ENCODE measurements around the gene UNC50.

The UNC50 gene

DNA sequence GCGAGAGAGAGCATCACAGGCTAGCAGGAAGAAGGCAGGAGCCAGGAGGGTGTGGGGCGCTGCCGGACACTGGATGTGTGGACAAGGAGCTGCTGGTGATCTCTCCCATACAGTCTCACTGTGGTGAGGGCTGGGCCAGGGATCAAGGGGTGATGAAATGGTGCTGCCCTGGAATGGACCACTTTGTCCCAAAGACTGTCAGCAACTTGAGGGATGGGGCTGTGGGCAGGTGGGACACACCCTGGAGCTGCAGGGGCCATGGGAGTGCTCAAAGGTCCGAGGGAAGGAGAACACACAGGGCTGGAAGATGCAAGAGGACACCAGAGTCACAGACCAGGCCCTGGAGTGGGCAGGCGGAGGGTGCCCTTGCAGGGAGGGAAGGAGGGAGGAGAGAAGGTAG is 38.0 kb upstream of the UNC50 start:
- H3K9me3 Mint-ChIP-seq: no peaks in the 10 kb centered on the region
- peaks cover 27% of the 10 kb centered on the region for H3K4me1 Mint-ChIP-seq
- DNase-seq (ENCODE audit: low spot score in 2 of 2): no peak
- H3K36me3 Mint-ChIP-seq: peaks cover 86% of the 10 kb centered on the region
- no peak overlapping the region for H3K4me3 Mint-ChIP-seq
- no peak for ATAC-seq
- peak overlapping the region; percentile 88 for H3K27ac Mint-ChIP-seq

DNA sequence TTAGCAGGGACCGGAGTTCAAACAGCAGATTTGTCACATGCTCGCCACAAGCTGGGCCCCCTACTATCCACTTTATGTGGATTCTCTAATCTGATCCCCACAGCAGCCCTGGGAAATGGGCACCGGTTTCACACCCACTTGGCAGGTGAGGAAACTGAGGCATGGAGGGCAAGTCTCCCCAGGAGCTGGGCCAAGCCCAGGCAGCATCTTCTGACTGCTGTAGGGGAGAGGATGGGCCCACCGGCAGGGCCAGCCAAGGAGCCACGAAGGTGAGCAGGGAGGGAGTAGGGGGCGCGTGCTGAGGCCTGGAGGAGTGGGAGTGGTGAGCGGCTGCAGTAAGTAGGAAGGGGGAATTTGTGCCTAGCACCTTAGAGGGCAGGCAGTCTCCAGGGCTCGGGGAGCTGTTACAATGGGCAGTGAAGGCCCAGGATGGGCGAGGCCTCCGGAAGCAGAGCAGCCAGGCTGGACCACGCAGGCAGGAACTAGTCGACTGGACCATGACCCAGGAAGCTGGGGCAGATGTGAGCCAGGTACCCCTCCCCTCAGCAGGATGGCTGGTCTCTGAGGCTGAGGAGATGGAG is 37.2 kb upstream of the UNC50 start:
- H3K9me3 Mint-ChIP-seq: no peaks in the 10 kb centered on the region
- H3K4me3 Mint-ChIP-seq: no peak overlapping the region
- peaks cover 83% of the 10 kb centered on the region for H3K36me3 Mint-ChIP-seq
- DNase-seq (ENCODE audit: low spot score in 2 of 2) (no peak), ATAC-seq (no peak)
- H3K27ac Mint-ChIP-seq: peak overlapping the region; percentile 88
- H3K4me1 Mint-ChIP-seq: peaks cover 25% of the 10 kb centered on the region

DNA sequence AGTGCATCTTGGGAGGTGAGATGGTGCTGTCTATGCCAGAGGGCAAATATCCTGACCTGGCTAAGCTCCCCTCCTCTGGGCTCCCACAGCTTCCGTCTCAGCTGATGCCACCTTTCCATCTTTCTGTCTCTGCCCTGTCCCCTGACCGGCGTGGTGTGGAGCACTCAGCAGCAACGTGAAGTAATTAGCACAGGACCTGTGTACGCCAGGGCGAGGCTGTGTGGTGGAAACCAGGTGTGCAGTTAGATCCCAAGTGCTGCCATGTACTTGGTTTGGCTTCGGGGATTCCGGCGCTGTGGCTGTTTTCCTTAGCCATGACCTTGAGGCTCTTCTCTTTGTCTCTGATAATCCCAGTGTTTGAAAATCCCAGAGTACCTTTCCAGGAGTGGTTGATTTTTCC is 36.6 kb upstream of the UNC50 start:
- peak overlapping the region; percentile 88 for H3K27ac Mint-ChIP-seq

GRCh38 chr2:98572211-98572610 is 36.2 kb upstream of the UNC50 start:
- H3K4me3 Mint-ChIP-seq: no peak overlapping the region
- DNase-seq (ENCODE audit: low spot score in 2 of 2) (no peak), ATAC-seq (no peak)
- peak overlapping the region; percentile 81 for H3K27ac Mint-ChIP-seq
- peaks cover 15% of the 10 kb centered on the region for H3K4me1 Mint-ChIP-seq
- H3K36me3 Mint-ChIP-seq: peaks cover 81% of the 10 kb centered on the region
- no peaks in the 10 kb centered on the region for H3K9me3 Mint-ChIP-seq

More for the DNA sequence above, 36.6 kb upstream of the UNC50 start:
- DNase-seq (ENCODE audit: low spot score in 2 of 2) (no peak), ATAC-seq (no peak)
- Mint-ChIP-seq H3K36me3 (peaks cover 81% of the 10 kb centered on the region), H3K4me1 (peaks cover 20% of the 10 kb centered on the region), H3K9me3 (no peaks in the 10 kb centered on the region), H3K4me3 (no peak overlapping the region)

DNA sequence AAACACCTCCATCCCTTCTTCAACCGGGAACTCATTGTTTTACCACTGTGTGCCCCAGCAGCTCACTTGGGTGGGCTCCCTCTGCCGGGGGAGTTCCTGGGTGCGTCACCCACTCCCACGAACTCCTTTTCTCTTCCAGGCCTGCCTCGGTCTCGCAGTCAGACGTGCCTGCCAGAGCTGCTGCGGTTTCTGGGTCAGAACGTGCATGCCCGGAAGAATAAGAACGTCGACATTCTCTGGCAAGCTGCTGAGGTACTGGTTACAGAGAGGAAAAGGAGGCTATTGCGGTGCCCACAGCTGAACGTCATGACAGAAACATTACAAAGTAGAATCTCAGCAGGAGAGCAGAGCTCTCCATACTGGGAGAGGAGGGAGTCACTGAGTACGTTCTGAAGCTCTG is 35.7 kb upstream of the UNC50 start:
- ATAC-seq (no peak), DNase-seq (ENCODE audit: low spot score in 2 of 2) (no peak)
- Mint-ChIP-seq H3K4me3 (no peak overlapping the region), H3K4me1 (peaks cover 13% of the 10 kb centered on the region), H3K27ac (peak overlapping the region; percentile 81), H3K9me3 (no peaks in the 10 kb centered on the region), H3K36me3 (peaks cover 84% of the 10 kb centered on the region)

DNA sequence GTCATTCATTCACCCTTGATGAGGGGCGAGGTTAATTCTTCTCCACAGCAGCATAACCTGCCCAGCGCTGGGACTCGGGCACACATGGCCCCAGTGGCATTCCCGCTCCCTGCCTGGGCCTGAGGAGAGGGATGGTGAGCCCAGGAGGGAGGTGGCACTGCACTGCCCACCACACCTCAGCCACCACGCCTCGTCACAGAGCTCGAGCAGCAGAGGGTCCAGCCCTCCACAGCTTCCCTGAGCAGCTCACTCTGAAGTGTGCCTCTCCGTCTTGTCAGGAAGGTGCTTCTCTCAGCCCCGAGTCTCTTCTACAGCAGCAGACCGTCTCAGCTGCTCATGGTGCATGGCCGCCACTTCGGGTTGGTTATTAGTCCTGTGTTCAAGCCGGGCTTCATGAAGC is 35.0 kb upstream of the UNC50 start:
- H3K4me3 Mint-ChIP-seq: no peak overlapping the region
- peaks cover 84% of the 10 kb centered on the region for H3K36me3 Mint-ChIP-seq
- H3K9me3 Mint-ChIP-seq: no peaks in the 10 kb centered on the region
- DNase-seq (ENCODE audit: low spot score in 2 of 2): no peak
- H3K27ac Mint-ChIP-seq: peak overlapping the region; percentile 81
- no peak for ATAC-seq
- H3K4me1 Mint-ChIP-seq: peaks cover 13% of the 10 kb centered on the region

DNA sequence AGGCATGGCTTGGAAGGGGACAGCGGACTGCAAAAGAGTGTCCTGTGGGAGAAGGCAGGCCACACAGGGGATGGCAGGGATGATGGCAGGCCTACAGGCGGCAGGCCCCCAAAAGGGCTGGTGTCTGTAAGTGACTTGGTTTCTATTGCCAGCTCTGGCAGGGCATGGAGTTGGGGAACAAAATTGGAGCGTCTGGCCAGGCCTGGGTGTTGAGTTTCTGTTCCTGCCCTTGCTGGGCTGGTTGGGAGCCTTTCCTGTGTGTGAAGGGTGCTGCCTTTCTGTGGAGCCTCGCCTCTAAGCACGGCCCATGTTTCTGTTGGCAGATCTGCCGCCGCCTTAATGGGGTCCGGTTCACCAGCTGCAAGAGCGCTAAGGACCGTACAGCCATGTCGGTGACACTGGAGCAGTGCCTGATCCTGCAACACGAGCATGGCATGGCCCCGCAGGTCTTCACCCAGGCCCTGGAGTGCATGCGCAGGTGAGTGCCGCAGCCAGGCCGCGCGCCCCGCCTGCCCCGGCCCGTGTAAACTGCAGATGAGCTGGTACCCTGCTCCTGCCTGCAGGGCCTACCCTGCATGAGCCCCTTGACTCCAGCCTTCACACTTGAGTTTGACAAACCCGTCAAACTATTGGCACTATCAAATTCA is 31.6 kb upstream of the UNC50 start:
- ATAC-seq: no peak
- no peak for DNase-seq (ENCODE audit: low spot score in 2 of 2)
- Mint-ChIP-seq H3K36me3 (peaks cover 87% of the 10 kb centered on the region), H3K4me3 (no peak overlapping the region), H3K4me1 (no peaks in the 10 kb centered on the region), H3K27ac (peak overlapping the region; percentile 81), H3K9me3 (no peaks in the 10 kb centered on the region)

- DNase-seq (ENCODE audit: low spot score in 2 of 2): no peak
- H3K27ac Mint-ChIP-seq: no peak overlapping the region
- peaks cover 87% of the 10 kb centered on the region for H3K36me3 Mint-ChIP-seq
- H3K9me3 Mint-ChIP-seq: no peaks in the 10 kb centered on the region
- H3K4me1 Mint-ChIP-seq: no peaks in the 10 kb centered on the region
- ATAC-seq: no peak
- H3K4me3 Mint-ChIP-seq: no peak overlapping the region
Observed at GRCh38 chr2:98577313-98577712, 31.1 kb upstream of the UNC50 start.

GRCh38 chr2:98578231-98578630 is 30.2 kb upstream of the UNC50 start:
- Mint-ChIP-seq H3K36me3 (peaks cover 87% of the 10 kb centered on the region), H3K27ac (peak overlapping the region; percentile 37), H3K4me3 (no peak overlapping the region), H3K4me1 (no peaks in the 10 kb centered on the region), H3K9me3 (no peaks in the 10 kb centered on the region)
- no peak for DNase-seq (ENCODE audit: low spot score in 2 of 2)
- no peak for ATAC-seq

GRCh38 chr2:98579926-98580325 is 28.5 kb upstream of the UNC50 start:
- Mint-ChIP-seq H3K9me3 (no peaks in the 10 kb centered on the region), H3K27ac (peak overlapping the region; percentile 68), H3K4me3 (no peak overlapping the region), H3K4me1 (no peaks in the 10 kb centered on the region), H3K36me3 (peaks cover 87% of the 10 kb centered on the region)
- ATAC-seq (no peak), DNase-seq (ENCODE audit: low spot score in 2 of 2) (no peak)

GRCh38 chr2:98580656-98581284 is 27.6 kb upstream of the UNC50 start:
- Mint-ChIP-seq H3K27ac (peak overlapping the region; percentile 82), H3K9me3 (no peaks in the 10 kb centered on the region), H3K4me3 (no peak overlapping the region), H3K36me3 (peaks cover 94% of the 10 kb centered on the region), H3K4me1 (no peaks in the 10 kb centered on the region)
- ATAC-seq (no peak), DNase-seq (ENCODE audit: low spot score in 2 of 2) (no peak)

DNA sequence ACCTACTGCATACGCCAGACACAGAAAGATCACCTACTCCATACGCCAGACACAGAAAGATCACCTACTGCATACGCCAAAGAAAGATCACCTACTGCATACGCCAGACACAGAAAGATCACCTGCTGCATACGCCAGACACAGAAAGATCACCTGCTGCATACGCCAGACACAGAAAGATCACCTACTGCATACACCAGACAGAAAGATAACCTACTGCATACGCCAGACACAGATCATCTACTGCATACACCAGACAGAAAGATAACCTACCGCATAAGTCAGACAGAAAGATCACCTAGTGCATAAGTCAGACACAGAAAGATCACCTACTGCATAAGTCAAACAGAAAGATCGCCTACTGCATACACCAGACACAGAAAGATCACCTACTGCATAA is 25.9 kb upstream of the UNC50 start:
- Mint-ChIP-seq H3K4me3 (no peak overlapping the region), H3K36me3 (peaks cover 96% of the 10 kb centered on the region), H3K9me3 (no peaks in the 10 kb centered on the region), H3K4me1 (no peaks in the 10 kb centered on the region), H3K27ac (peak overlapping the region; percentile 82)
- no peak for DNase-seq (ENCODE audit: low spot score in 2 of 2)
- ATAC-seq: no peak

DNA sequence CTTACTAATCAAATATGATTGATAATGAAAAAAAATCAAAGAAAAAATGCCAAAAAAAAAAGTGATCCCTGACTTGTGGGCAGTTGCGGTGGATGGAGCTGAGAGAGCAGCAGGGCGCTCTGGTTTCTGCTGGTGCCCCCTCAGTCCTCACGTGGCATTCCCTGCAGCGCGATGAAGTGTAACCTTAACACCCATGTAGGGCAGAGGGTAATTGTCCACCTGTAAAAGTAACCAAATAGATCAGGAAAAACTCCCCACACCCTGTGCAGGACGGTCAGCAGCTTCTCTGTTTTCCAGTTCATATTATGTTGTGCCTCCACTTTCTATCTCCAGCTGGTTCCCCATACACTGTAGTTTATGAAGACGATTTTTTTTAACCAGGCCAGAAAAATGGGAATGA is 25.1 kb upstream of the UNC50 start:
- no peaks in the 10 kb centered on the region for H3K9me3 Mint-ChIP-seq
- DNase-seq (ENCODE audit: low spot score in 2 of 2) (no peak), ATAC-seq (no peak)
- H3K4me3 Mint-ChIP-seq: no peak overlapping the region
- H3K4me1 Mint-ChIP-seq: no peaks in the 10 kb centered on the region
- no peak overlapping the region for H3K27ac Mint-ChIP-seq
- peaks cover 96% of the 10 kb centered on the region for H3K36me3 Mint-ChIP-seq

DNA sequence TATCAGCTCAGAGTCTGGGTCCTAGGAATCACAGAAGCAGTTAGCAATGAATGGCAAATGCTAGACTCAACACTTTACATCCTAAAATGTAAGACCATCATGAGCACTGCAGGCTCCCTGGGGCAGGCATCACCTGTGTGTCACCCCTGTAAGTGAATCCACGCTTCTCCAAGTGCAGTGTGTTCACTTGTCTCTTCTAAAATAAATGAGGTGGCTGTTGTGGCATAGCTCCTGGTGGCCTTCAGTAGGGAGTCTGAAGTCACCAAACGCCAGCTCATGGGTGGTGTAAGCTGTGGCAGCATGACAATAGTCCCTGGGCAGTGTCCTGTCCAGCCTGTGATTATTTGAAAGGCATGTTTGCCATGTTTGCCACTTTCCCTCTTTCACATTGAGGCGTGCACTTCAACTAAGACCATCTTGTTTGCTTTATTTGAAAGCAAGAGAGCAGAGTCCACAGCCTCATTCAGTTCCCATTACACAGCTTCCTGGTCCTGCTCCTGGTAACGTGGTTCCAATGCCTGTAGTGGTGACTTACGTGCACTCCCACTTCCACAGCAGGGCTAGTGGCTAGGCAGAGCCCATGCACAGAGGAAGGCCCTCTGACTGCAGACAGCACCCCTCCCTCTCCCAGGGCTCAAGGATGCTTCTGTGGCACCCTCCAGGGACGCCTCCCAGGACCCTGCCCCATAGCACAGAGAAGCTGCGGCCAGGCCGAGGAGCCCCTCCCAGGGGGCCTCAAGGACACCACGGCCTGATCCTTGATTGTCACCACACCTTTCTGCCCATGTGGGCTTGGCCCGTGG is 24.4 kb upstream of the UNC50 start:
- DNase-seq (ENCODE audit: low spot score in 2 of 2): no peak
- Mint-ChIP-seq H3K4me1 (no peaks in the 10 kb centered on the region), H3K27ac (peak overlapping the region; percentile 56), H3K4me3 (no peak overlapping the region), H3K36me3 (peaks cover 96% of the 10 kb centered on the region), H3K9me3 (no peaks in the 10 kb centered on the region)
- ATAC-seq: no peak

DNA sequence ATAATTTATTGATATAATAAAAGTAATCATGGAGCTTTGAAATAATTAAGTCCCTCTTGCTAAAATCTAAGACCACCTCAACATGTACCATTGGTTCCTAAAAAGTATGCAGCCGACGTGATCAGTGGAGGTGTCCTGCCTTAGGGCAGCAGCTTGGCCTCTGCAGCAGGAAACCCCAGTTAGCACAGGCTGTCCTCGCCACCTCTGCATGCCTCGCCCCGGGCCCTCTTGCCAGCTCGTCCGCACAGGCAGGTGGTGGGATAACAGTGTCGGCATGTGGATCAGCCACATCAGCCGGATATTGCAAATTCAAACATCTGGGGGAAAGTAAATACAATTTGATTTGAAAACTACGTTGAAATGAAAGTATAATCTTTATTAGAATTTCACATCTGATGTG is 23.0 kb upstream of the UNC50 start:
- no peak overlapping the region for H3K27ac Mint-ChIP-seq
- ATAC-seq (no peak), DNase-seq (ENCODE audit: low spot score in 2 of 2) (no peak)
- H3K4me3 Mint-ChIP-seq: no peak overlapping the region
- H3K4me1 Mint-ChIP-seq: no peaks in the 10 kb centered on the region
- no peaks in the 10 kb centered on the region for H3K9me3 Mint-ChIP-seq
- peaks cover 89% of the 10 kb centered on the region for H3K36me3 Mint-ChIP-seq
